RWPE2 (cell line): ENCODE data around the gene PCSK5.

ENCODE experiments used
- ATAC-seq: fragments of 200-7000 bp; cut with Tn5 transposase; 3 replicates; pipeline ENCODE4 v1.9.1; 2021; ENCODE audit warnings: low read depth
- DNase-seq: peaks from one replicate; pipeline ENCODE4 v3.0.0-alpha.2; 2020; ENCODE audit warnings: low spot score
- H3K27ac ChIP-seq: fragments of 450-650 bp; 2 replicates; pipeline ENCODE4 v1.5.1; 2017; ENCODE audit warnings: mild to moderate bottlenecking; ENCODE audit not compliant: poor library complexity, severe bottlenecking
- H3K27me3 ChIP-seq: fragments of 250-450 bp; sonication (Bioruptor Pico); 2 replicates; pipeline ENCODE4 v1.5.1; 2021; ENCODE audit warnings: mild to moderate bottlenecking, moderate library complexity; ENCODE audit not compliant: insufficient read depth, poor library complexity, severe bottlenecking
- H3K36me3 ChIP-seq: fragments of 250-450 bp; sonication (Bioruptor Pico); 2 replicates; pipeline ENCODE4 v1.5.1; 2020; ENCODE audit warnings: low read depth, mild to moderate bottlenecking, moderate library complexity
- H3K4me1 ChIP-seq: fragments of 250-450 bp; sonication (Bioruptor Pico); 2 replicates; pipeline ENCODE4 v1.5.1; 2021; ENCODE audit warnings: mild to moderate bottlenecking, moderate library complexity; ENCODE audit not compliant: insufficient read depth, poor library complexity, severe bottlenecking
- H3K4me3 ChIP-seq: fragments of 250-450 bp; sonication (Bioruptor Pico); 2 replicates; pipeline ENCODE4 v1.5.1; 2021; ENCODE audit warnings: mild to moderate bottlenecking, moderate library complexity; ENCODE audit not compliant: severe bottlenecking
- H3K9me3 ChIP-seq: fragments of 250-450 bp; sonication (Bioruptor Pico); 2 replicates; pipeline ENCODE4 v1.5.1; 2021; ENCODE audit warnings: mild to moderate bottlenecking, moderate library complexity; ENCODE audit not compliant: severe bottlenecking
- CTCF ChIP-seq: fragments of 450-650 bp; IDR thresholded peaks from one replicate; pipeline ENCODE4 v1.5.1; 2017; ENCODE audit warnings: mild to moderate bottlenecking, moderate library complexity; ENCODE audit not compliant: poor library complexity, severe bottlenecking

The PCSK5 gene

DNA sequence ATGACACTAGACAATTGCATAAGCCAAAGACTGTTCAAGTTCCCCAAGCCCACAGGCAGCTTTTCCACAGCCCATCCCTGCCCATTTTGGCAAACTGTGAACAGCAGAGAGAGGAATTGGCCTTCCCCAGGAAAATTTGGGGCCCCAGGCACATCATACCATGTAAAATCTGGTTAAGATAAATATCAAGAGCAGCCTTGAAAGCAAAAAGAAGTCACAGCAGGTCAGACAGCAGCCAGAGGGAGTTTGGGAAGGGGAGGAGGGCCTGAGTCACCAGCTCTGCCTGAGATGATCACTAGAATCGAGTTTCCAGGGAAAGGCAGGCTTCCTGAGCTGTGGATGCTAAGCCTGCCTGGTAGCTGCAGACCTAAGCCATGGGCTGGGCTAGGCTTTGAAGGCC lies 324.6 kb downstream of the PCSK5 start:
- H3K36me3 ChIP-seq: no peaks in the 10 kb centered on the region
- peaks cover 20% of the 10 kb centered on the region for H3K4me1 ChIP-seq
- H3K27me3 ChIP-seq: no peaks in the 10 kb centered on the region
- no peak overlapping the region for H3K4me3 ChIP-seq
- no peak for TF ChIP-seq CTCF
- DNase-seq: no peak
- H3K9me3 ChIP-seq: no peaks in the 10 kb centered on the region
- ATAC-seq: peak; percentile 78
- peak overlapping the region; percentile 34 for H3K27ac ChIP-seq

GRCh38 chr9:76216161-76216649 lies 325.7 kb downstream of the PCSK5 start:
- H3K4me3 ChIP-seq: no peak overlapping the region
- H3K4me1 ChIP-seq: peaks cover 20% of the 10 kb centered on the region
- peak; percentile 92 for ATAC-seq
- no peaks in the 10 kb centered on the region for H3K36me3 ChIP-seq
- no peaks in the 10 kb centered on the region for H3K27me3 ChIP-seq
- H3K9me3 ChIP-seq: no peaks in the 10 kb centered on the region
- no peak for TF ChIP-seq CTCF
- DNase-seq: no peak
- peak overlapping the region; percentile 34 for H3K27ac ChIP-seq

DNA sequence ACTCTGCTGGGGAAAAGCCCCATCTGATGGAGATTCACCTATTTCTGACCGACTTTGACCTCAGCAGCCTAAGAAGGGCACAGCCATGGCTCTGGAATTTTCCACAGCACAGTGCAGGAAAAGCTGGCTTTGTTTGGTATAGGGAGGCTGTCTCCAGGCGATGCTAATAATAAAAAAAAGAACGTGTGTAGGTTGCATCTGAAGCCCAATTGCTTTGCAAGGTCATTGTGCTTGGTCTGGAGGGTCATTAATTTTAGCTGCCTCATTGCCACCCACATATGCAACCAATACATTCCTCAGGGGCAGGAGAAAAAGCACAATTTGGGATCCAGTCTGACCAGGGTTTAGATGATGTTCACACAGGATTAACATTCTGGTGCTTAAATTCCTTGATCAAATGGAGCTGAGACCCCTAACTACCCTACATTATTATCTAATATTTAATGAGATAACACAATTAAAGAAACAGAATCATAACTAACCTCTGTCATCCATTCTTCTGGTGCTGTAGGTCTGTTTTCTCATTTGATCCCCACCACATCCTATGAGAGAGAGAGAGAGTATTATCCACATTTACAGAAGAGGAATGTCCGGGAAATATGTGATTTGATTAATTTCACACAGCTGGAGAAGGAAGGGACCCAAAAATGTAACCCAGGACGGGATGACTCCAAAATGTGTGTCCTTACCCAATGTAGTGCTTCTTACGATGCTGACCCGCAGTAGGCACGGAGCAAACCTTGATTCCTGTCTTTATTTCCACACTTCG lies 327.8 kb downstream of the PCSK5 start:
- ATAC-seq: no peak
- Histone ChIP-seq H3K36me3 (no peaks in the 10 kb centered on the region), H3K27me3 (no peaks in the 10 kb centered on the region), H3K4me1 (peaks cover 20% of the 10 kb centered on the region), H3K27ac (no peak overlapping the region), H3K4me3 (no peak overlapping the region), H3K9me3 (no peaks in the 10 kb centered on the region)
- DNase-seq: no peak
- no peak for TF ChIP-seq CTCF

GRCh38 chr9:76218886-76219445 lies 328.5 kb downstream of the PCSK5 start:
- ATAC-seq (no peak), DNase-seq (no peak)
- Histone ChIP-seq H3K27me3 (no peaks in the 10 kb centered on the region), H3K4me3 (no peak overlapping the region), H3K36me3 (no peaks in the 10 kb centered on the region), H3K27ac (no peak overlapping the region), H3K4me1 (peaks cover 22% of the 10 kb centered on the region), H3K9me3 (no peaks in the 10 kb centered on the region)
- TF ChIP-seq CTCF: no peak
